ENCODE measurements around the gene EIF4B.
"Not testable (repeated sequence)": the region's sequence is repeated elsewhere in the genome, so short reads cannot be mapped to it uniquely, and the experiment has no call there.

Gene EIF4B

GRCh38 chr12:53004178-53004577 lies 2.1 kb upstream of the EIF4B start:
- no peak for DNase-seq

- DNase-seq: no peak
Measured at GRCh38 chr12:53004582-53004981, 1.7 kb upstream of the EIF4B start.

DNA sequence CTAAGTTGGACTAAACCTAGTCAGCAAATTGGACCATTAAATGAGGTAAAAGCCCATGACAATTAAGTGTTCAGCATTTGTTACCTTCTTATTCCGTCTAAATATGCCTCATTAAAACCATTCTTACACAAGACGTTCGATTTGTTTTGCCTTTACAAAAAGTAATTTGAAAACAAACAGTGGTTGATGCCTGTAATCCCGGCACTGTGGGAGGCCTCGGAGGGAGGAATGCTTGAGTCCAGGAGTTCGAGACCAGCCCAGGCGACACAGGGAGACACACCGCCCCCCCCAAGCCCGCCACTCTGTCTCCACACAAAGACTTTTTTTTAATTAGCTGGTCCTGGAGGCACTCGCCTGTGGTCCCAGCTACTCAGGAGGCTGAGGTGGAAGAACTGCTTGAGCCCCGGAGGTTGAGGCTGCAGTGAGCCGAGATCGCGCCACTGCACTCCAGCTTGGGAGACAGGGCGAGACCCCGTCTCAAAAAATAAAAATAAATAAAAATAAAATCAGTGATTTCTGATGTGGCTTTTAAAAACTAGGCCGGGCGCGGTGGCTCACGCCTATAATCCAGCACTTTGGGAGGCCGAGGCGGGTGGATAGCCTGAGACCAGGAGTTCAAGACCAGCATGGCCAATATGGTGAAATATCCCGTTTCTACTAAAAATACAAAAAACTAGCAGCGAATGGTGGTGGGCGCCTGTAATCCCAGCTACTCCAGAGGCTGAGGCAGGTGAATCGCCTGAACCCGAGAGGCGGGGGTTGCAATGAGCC lies 856 bp upstream of the EIF4B start:
- peak in 2 of 4 experiments; percentile 5 to 10 for DNase-seq

DNA sequence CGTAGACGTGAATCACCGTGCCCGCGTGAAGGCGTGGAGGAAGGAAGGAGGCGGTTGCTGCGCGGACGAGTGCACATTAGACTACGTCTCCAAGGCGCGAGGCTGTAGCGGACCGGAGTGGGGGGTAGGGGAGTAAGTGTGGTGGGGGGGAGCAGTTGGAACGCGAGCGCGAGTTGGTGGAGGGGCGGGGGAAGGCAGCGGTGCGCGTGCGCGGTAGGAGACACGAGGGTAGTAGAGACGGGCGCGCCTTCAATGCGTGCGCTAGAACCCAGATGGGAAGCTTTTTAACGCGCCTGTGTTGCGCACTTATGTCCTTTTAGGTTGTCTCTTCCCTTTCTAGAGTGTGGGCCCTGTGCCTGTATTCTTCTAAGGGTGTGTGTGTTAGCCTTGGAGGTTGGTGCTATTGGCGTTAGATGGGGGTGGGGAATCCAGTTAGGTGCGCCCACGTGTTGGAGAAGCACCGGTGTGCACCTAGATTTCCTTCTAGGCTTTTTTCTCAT lies 604 bp downstream of the EIF4B start:
- peak; percentile 52 to 68 (median 60) for DNase-seq

DNA sequence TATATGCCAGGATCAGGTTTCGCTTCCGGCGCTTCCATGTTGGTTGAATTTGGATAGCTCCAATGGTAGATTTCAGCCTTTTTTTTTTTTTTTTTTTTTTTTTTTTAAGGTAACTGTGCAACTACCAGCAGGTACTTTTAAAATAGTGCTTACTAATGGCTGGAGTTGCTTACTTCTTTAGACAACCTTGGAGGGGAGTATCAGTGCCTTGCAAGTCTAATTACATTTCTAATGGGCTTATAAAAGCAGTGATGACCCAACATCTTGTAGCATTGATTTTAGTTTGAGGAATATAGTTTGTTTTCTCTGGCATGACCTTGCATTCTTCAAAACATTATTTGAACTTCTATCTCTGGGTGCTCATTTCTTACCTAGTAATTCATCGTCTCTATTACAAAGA lies 1.1 kb downstream of the EIF4B start:
- no peak for DNase-seq

DNA sequence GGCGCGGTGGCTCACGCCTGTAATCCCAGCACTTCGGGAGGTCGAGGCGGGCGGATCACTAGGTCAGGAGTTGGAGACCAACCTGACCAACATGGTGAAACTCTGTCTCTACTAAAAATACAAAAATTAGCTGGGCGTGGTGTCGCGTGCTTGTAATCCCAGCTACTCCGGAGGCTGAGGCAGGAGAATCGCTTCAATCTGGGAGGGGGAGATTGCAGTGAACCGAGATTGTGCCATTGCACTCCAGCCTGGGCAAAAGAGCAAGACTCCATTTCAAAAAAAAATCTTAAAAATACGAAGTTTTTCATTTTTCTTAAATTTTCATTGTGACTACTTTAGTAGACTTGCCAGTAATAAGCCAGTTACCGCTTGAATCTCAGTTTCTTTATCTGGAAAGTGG lies 2.5 kb downstream of the EIF4B start:
- not testable (repeated sequence) for DNase-seq

DNA sequence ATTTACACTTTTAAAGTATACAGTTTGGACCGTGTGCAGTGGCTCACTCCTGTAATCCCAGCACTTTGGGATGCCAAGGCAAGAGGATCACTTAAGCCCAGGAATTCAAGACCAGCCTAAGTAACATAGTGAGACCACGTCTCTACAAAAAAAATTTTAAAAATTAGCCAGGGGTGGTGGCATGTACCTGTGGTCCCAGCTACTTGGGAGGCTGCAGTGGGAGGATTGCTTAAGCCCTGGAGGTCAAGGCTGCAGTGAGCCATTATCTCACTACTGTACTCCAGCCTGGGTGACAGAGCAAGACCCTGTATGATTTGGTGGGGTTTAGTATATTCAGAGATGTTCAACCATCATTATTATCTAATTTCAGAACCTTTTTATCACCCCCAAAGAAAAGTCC lies 4.7 kb downstream of the EIF4B start:
- DNase-seq: no peak

DNA sequence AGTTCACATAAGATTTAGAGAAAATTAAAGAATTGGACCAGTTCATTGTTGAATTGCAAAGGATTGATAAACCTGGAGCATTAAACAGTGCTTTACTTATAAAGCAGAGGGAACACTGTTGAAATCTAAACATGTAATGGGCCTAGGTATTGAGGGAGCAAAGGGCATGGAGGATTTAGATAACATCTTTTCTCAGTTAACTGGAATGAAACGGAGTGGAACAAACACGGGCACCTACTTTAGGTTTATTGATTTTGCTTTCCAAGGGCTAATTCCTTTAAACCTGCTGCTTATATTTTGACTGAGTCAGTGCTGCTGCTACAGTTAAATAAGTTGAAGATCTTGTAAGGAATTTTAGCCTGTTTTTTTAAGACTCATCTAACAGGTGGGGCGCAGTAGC lies 5.6 kb downstream of the EIF4B start:
- DNase-seq: no peak

- DNase-seq: no peak
Measured at GRCh38 chr12:53012928-53013327, 6.7 kb downstream of the EIF4B start.

- DNase-seq: no peak
Measured at GRCh38 chr12:53014709-53015108, 8.5 kb downstream of the EIF4B start.

- no peak for DNase-seq
Measured at GRCh38 chr12:53025250-53025649, 19.0 kb downstream of the EIF4B start.

DNA sequence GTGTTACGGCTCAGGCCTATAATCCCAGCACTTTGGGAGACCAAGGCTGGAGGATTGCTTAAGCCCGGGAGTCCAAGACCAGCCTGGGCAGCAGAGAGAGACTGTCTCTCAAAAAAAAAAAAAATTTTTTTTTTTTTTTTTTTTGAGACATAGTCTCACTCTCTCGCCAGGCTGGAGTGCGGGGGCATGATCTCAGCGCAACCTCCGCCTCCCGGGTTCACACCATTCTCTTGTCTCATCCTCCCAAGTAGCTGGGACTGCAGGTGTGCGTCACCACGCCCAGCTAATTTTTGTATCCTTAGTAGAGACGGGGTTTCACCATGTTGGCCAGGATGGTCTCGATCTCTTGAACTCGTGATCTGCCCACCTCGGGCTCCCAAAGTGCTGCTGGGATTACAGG lies 20.8 kb downstream of the EIF4B start:
- not testable (repeated sequence) for DNase-seq

DNA sequence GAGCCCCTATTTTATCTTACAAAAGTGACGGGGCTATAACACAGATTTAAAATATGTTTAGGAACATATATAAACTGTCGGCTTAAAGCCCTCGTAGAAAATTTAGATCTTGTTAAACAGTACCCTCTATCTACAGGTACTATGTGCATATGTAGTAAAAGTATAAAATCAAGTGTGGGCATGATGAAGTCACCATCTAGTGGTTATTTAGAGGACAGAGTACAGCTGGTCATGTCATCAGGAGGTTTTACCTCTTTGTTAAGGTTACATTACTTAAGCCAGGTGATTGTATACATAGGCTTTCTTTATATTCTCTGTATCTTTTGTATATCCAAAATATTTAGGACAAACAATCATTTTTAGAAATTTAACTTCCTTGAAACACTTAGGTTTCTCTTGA lies 25.4 kb downstream of the EIF4B start:
- no peak for DNase-seq

DNA sequence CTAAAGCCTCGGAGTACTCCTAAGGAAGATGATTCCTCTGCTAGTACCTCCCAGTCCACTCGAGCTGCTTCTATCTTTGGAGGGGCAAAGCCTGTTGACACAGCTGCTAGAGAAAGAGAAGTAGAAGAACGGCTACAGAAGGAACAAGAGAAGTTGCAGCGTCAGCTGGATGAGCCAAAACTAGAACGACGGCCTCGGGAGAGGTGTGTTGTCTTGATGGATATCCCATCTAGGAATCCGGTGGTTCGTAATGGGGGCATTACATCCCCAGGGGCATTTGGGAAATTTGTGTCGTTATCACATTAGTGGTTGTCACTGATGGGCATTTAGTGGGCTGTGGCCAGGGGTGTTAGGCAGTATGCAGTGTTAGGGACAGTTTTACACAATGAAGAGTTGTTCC lies 27.6 kb downstream of the EIF4B start:
- not testable (repeated sequence) for DNase-seq

DNA sequence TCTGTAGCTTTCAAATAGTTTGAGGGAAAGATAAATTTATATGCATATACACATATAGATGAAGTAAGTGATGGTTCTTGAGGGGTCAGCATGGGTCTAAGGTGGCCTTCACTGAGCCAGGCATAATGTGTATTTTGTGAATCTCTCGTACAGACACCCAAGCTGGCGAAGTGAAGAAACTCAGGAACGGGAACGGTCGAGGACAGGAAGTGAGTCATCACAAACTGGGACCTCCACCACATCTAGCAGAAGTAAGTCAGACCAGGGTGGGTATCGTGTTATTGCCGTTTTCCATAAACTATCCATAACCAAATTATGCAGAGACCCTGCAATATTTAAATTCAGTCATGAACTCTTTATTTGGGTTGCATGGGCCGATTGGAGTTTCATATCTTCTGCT lies 28.2 kb downstream of the EIF4B start:
- DNase-seq: no peak

DNA sequence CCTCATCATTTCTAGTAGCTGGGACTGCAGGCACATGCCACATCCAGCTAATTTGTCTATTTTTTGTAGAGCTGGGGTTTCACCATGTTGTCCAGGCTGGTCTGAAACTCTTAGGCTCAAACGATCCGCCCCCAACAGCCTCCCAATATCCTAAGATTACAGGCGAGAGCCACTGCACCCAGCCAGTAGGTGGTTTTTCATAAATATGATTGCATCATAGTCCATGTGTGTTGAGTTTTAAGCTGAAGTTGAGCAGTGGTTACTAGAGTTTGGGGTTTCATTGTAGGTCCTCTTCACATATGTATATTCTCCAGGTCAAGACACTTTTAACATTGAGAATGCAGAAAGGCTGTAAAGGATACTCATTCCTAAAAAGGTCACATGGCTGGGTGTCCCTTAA lies 30.5 kb downstream of the EIF4B start:
- no peak for DNase-seq

DNA sequence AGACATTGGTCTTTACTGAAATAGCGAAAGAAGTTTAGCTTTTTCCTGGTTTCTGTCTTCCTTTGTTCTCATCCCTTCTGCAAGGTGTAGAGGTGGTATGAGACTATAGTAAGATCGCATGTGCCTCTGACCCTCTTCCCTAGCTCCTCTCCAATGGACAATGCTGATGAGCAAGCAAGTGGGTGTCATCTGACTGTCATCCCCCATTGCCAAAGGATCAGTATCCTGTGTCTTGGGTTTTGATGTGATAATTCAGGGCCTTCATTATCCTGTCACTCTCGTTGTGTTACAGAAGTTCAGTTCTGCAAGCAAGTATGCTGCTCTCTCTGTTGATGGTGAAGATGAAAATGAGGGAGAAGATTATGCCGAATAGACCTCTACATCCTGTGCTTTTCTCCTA lies 33.6 kb downstream of the EIF4B start:
- DNase-seq: no peak

DNA sequence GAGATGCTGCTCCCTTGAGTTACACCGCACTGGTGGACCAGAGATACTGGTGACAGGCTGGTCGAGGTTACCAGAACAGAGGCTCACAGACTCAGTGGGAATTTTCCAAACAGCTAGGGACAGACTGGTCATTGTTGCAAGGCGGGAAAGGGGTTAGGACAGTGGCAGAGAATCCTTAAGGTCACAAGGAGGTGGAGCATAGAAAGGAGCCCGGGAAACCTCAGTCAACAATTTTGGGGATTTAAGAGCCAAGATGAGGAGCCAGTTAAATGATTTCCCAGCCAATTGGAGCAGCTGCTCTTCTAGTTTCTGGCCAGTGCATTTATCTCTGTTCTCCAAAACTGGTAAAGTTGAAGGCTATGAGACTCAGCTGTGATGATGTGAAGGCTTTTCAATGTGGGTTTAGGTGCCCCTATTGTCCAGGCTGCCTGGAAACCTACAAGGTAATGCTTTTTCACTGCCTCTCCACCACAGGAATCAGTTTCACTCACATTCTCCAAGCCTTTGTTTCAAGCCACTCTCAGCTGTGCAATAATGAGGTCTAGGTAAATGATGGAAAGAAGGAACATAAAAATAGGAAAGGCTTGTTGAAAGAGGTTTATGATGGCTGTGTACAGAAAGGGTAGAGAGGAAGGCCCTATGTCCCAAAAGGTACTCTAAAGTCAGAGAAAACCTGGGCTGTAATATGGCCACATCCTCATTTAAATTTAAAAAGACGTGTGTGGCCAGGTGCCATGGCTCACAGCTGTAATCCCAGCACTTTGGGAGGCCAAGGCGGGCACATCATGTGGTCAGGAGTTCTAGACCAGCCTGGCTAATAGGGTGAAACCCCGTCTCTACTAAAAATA lies 36.6 kb downstream of the EIF4B start:
- no peak for DNase-seq

- no peak for DNase-seq
Measured at GRCh38 chr12:53044052-53044581, 37.9 kb downstream of the EIF4B start.

GRCh38 chr12:53044896-53045695 lies 38.8 kb downstream of the EIF4B start:
- DNase-seq: no peak

DNA sequence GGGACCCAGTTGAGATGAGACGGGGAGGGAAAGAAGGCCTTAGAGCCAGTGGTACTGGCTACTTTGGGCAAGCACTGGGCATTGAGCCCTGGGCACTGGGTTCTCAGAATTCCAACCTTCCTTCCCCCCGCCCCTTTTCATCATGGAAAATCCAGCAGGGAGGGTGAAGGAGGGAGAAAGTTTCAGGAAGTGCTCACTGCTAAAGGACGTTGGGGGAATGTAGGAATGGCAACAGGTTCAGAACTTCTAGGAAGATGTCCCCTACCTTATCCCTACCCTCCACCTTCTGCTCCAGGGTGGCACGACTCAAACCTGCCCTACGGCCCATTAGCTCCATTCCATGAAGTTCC lies 39.4 kb downstream of the EIF4B start:
- no peak for DNase-seq

GRCh38 chr12:53046655-53047220 lies 40.5 kb downstream of the EIF4B start:
- peak in 2 of 4 experiments; percentile 29 to 47 for DNase-seq
